H1 (cell line): ENCODE data around the gene RNF135.

ENCODE experiments used
- EGR1 ChIP-seq: IDR thresholded peaks from 2 replicates; pipeline ENCODE4 v1.6.1; 2011; ENCODE audit warnings: low read depth, low read length, borderline replicate concordance
- EP300 ChIP-seq, 2 experiments: IDR thresholded peaks; 1 replicate in 1 of 2; 2 replicates in 1 of 2; pipeline ENCODE4 v1.6.1; 2011 to 2012; ENCODE audit warnings: low read depth in 2 of 2, low read length in 2 of 2, mild to moderate bottlenecking in 2 of 2, borderline replicate concordance in 1 of 2, inconsistent platforms in 1 of 2, moderate library complexity in 1 of 2
- EZH2 ChIP-seq: fragments of 200-600 bp; sonication (generic); IDR thresholded peaks from 2 replicates; pipeline ENCODE4 v1.7.1; 2012; ENCODE audit warnings: low read depth, mild to moderate bottlenecking, moderate library complexity, low read length, inconsistent platforms; ENCODE audit not compliant: severe bottlenecking
- NRF1 ChIP-seq: IDR thresholded peaks from 2 replicates; pipeline ENCODE4 v1.6.1; 2011; ENCODE audit warnings: mild to moderate bottlenecking, low read depth, low read length, improper control_type of control experiment
- POLR2A ChIP-seq, 2 experiments: IDR thresholded peaks; 1 replicate in 1 of 2; 2 replicates in 1 of 2; pipeline ENCODE4 v1.6.1; 2011; ENCODE audit warnings: low read depth in 2 of 2, low read length in 2 of 2, mild to moderate bottlenecking in 2 of 2; ENCODE audit errors: control extremely low read depth in 1 of 2
- POU5F1 ChIP-seq: IDR thresholded peaks from 2 replicates; pipeline ENCODE4 v1.6.1; 2011; ENCODE audit warnings: low read depth, mild to moderate bottlenecking, low read length, moderate library complexity
- RXRA ChIP-seq: IDR thresholded peaks from 2 replicates; pipeline ENCODE4 v1.6.1; 2011; ENCODE audit warnings: low read depth, mild to moderate bottlenecking, low read length, moderate library complexity; ENCODE audit not compliant: insufficient read depth
- SIN3A ChIP-seq, 2 experiments: IDR thresholded peaks in 1 of 2; conservative IDR thresholded peaks in 1 of 2; 2 replicates each; pipeline ENCODE4 v1.6.1; 2011 to 2012; ENCODE audit warnings: low read length in 2 of 2, improper control_type of control experiment in 1 of 2, low read depth in 1 of 2, mild to moderate bottlenecking in 1 of 2
- TBP ChIP-seq: IDR thresholded peaks from 2 replicates; pipeline ENCODE4 v1.6.1; 2011; ENCODE audit warnings: low read depth, low read length, improper control_type of control experiment
- TCF12 ChIP-seq: IDR thresholded peaks from 2 replicates; pipeline ENCODE4 v1.6.1; 2011; ENCODE audit warnings: low read depth, mild to moderate bottlenecking, low read length
- TF ChIP-seq, protein P1 (sequence below), 3 experiments: IDR thresholded peaks; 1 replicate in 2 of 3; 2 replicates in 1 of 3; pipeline versions ENCODE4 v1.5.1 to v1.6.1; 2011; ENCODE audit warnings: low read length in 3 of 3, mild to moderate bottlenecking in 3 of 3, inconsistent platforms in 2 of 3, low read depth in 1 of 3, moderate library complexity in 1 of 3; ENCODE audit not compliant: insufficient read depth in 1 of 3; ENCODE audit errors: control extremely low read depth in 1 of 3
- TF ChIP-seq, protein P2 (sequence below): IDR thresholded peaks from 2 replicates; pipeline ENCODE4 v1.6.1; 2011; ENCODE audit warnings: low read length, improper control_type of control experiment

DNA sequence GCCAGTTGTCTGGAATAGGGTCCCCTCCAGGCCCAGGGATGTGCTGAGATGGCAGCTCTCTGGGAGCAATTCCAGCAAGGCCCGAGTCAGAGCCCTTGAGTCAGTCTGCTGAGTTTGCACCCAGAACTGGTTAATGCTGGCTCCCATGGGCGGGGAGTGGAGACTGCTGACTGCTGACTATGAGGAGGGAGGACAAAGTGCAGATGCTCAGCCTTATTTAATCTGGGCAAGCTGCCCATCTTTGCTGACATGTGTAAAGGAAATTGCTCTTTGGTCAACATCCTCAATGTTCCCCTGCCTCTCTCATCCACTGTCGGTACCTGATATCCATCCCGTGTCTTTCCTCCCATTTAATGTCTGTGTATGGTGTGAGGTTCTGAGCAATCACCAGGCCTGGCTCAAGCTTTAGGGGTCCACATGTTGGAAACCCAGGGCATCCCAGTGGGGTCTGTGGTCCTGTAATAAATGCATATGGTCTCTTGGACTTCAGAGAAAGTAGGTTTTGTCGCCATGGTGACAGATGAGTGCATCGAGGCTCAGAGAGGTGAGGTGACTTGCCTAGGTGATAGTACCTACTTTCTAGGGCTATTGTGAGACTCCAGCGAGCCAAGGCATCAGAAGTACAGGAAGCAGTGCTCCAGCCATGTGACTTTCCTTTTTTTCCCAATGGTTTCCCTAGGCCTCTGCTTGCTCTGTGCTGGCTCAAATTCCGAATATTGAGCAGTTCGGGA is 20.0 kb upstream of the RNF135 start:
- TF ChIP-seq NRF1 (no peak), POLR2A (IDR thresholded peaks at IDR 0.05; ENCODE audit: control extremely low read depth in 1 of 2, low read depth in 2 of 2, low read length in 2 of 2) (no peak), EZH2 (no peak), RXRA (no peak), POU5F1 (no peak), TCF12 (no peak), SIN3A (conservative IDR thresholded peaks at IDR 0.05 in 1 of 2, IDR thresholded peaks at IDR 0.05 in 1 of 2; ENCODE audit: low read depth in 1 of 2, low read length in 2 of 2) (no peak), EP300 (IDR thresholded peaks at IDR 0.05; ENCODE audit: borderline replicate concordance in 1 of 2, low read depth in 2 of 2, low read length in 2 of 2) (no peak), TBP (no peak), EGR1 (no peak)
- TF ChIP-seq, protein P1, sequence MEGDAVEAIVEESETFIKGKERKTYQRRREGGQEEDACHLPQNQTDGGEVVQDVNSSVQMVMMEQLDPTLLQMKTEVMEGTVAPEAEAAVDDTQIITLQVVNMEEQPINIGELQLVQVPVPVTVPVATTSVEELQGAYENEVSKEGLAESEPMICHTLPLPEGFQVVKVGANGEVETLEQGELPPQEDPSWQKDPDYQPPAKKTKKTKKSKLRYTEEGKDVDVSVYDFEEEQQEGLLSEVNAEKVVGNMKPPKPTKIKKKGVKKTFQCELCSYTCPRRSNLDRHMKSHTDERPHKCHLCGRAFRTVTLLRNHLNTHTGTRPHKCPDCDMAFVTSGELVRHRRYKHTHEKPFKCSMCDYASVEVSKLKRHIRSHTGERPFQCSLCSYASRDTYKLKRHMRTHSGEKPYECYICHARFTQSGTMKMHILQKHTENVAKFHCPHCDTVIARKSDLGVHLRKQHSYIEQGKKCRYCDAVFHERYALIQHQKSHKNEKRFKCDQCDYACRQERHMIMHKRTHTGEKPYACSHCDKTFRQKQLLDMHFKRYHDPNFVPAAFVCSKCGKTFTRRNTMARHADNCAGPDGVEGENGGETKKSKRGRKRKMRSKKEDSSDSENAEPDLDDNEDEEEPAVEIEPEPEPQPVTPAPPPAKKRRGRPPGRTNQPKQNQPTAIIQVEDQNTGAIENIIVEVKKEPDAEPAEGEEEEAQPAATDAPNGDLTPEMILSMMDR (IDR thresholded peaks at IDR 0.05; ENCODE audit: control extremely low read depth in 1 of 3, insufficient read depth in 1 of 3, low read depth in 1 of 3, low read length in 3 of 3) = no peak
- TF ChIP-seq, protein P2, sequence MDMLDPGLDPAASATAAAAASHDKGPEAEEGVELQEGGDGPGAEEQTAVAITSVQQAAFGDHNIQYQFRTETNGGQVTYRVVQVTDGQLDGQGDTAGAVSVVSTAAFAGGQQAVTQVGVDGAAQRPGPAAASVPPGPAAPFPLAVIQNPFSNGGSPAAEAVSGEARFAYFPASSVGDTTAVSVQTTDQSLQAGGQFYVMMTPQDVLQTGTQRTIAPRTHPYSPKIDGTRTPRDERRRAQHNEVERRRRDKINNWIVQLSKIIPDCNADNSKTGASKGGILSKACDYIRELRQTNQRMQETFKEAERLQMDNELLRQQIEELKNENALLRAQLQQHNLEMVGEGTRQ = no peak
